Muscle of back (tissue), 11 donors: ENCODE results near the gene METRNL. TPM values are rescaled to one million over a fixed set of nuclear protein-coding genes. Genes with fewer than 3 reads are reported as not detected.
"Not testable (repeated sequence)": the region's sequence is repeated elsewhere in the genome, so short reads cannot be mapped to it uniquely, and the experiment has no call there.

Experiments used
- DNase-seq, 3 donors: peaks; one replicate each; pipeline versions ENCODE4 v3.0.0 to v3.0.0-alpha.2; 2013
- polyA plus RNA-seq, 10 donors: library from polyadenylated mRNA; unstranded; fragments of 120-200 nt; gene quantifications; one replicate each; pipeline ENCODE4 v1.2.1, GENCODE V29; 2013; ENCODE audit not compliant: insufficient read length in 10 of 10

The METRNL gene
- polyA plus RNA-seq, 10 donors = 16.0 to 38.7 (median 23.9) TPM

GRCh38 chr17:83051396-83052240 is 27.8 kb upstream of the METRNL start:
- DNase-seq = peak; percentile 98 to 99 (median 98)

DNA sequence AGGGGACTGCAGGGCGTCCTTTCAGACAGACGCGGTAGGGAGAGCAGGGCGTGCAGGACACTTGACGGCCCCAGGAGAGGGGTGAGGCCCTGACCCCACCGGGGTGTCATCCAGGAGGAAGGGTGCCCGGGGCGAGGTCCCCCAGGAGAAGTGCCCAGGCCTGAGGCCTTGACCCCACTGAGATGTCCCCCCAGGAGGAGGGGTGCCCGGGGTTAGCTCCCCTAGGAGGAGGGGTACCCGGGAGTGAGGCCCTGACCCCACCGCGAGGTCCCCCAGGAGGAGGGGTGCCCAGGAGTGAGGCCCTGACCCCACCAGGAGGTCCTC is 27.2 kb upstream of the METRNL start:
- DNase-seq = no peak

DNA sequence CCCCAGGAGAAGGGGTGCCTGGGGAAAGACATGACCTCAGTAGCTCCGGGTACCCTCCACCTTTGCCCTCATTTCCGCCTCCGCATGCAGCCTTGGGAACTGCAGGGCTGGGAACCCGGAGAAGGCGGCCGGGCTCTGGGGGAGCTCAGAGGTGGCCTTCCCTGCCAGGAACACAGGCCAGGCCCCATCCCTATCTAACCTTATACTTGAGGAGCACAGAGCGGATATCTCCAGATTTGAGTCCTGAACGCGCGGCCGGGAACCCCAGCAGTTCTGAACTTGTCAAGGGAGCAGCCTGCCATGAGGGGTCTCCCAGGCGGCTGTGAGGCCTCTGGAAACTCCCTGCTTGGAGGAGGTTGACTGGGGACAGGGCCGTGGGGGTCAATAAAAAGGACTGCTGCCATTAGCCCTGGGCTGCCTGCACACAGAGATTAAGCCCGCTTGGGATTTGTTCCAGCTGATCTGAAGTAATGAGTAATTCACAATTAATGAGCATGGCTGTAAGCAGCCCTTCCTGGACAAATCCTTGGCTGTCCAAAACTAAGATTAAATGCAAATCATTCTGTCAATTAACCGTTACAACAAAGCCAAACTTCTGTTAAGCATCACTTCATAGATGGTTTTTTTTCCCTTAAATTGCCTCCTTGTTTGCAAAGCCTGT is 26.3 kb upstream of the METRNL start:
- no peak for DNase-seq

DNA sequence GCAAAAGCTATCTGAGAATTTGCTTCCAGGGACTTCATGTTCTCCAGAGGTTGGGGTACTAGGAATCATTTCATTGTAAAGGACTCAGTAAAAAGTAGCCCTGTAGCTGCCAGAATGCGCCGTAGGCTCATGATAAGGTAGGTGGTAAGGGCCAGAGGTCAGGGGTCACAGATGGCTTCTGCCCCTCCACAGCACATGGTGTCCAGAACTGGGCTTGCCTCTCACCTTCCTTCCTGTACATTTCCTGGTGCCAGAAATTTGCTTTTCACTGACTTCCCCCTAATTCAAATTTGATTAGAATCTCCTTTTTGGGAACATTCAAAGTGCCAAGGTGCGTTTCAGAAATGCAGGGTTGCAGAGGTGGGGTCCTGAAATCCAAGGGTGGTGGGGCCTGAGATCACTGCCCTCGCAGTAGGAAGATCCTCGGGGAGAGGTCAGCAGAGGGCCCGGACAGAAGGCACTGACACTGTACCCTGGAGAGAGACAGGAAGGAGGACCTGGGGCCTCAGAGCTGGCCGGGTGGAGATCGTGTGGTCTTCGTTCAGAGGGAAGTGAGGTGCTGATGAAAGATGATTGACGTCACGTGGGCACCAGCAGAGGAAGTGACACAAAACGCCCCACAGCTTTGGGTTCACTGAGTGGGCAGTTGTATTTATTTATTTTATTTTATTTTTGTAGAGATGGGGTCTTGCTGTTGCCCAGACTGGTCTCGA is 25.5 kb upstream of the METRNL start:
- DNase-seq = no peak

GRCh38 chr17:83054518-83055125 is 24.8 kb upstream of the METRNL start:
- no peak for DNase-seq

GRCh38 chr17:83055176-83055575 is 24.2 kb upstream of the METRNL start:
- not testable (repeated sequence) for DNase-seq

- DNase-seq = peak in 2 of 3 donors; percentile 64
Measured at GRCh38 chr17:83055911-83056582, 23.4 kb upstream of the METRNL start.

DNA sequence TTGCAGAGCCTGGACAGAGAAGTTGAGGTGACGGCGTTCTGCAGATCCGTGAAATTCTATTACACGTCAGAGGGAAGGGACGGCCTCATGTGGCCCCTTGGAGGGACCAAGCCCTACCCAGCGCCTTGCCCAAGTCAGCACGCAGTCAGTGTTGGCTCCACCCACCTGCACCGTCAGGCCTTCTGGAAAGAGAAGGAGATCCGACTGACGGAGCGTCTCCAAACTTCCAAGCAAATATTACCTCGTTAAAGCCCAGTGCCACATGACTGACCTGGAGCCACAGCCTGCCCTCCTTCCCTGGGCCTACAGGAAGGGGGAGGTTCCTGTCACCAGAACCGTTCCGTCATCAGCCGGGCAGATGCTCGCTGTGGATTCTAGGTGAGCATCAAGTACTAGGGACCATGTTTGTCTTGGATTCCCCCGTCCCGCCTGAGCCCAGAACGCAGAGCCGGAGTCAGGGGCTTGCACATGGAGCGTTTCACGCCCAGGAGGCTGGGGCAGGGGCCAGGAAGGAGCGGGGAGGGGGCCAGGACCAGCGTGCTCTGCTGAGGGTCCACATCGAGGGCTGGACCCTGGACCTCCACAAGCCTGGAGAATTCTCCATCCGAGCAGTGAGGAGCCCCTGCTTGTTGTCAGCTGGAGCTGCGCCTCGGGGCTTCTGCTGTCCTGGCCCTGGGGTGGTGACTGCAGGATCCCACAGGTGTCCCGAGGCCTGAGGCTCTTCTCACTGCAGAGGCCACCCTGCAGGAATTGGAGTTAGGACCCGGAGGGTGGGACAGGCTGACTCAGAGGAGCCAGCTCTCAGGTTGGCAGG is 22.6 kb upstream of the METRNL start:
- DNase-seq = no peak

DNA sequence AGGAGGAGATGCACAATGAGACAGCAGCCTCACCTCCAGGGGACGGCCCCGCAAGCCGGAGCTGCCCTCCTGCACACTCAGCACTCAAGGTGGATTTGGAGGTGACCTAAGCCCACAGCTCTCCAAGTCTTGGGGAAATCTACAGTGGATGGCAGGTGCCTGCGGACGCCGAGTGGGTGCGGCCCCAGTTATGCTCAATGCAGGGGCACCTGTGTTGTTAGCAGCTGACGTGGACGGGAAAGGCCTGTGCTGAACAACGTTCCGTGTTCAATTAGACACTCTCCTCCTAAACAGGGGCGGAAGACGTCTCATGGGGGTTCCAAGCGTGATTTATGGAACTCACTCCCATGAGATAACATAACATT is 22.0 kb upstream of the METRNL start:
- DNase-seq = no peak

- no peak for DNase-seq
Measured at GRCh38 chr17:83057793-83058265, 21.6 kb upstream of the METRNL start.

DNA sequence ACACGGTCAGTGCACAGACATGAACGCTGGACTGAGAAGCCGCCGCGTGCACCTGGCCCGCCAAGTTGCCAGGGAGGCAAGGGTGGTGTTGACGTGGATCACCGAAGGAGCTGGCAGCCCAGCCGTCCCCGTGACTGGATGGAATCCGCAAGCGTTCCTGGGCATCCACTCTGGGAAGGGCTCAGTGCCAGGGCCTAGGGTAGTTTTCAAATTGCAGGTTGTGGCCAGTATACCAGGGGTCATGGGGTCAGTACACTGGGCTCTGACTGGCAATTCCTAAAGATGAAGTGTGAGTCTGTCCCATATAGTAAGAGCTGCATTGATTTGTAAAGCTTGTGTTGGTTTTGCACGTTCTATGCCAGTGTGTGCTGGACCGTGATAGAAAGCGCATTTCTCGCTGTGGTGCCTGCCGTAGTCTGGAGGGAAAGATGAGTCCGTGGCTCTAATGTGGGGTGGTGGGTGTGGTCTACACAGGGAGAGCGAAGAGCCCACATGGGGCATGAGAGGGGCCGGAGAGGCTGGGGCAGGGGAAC is 21.1 kb upstream of the METRNL start:
- no peak for DNase-seq

DNA sequence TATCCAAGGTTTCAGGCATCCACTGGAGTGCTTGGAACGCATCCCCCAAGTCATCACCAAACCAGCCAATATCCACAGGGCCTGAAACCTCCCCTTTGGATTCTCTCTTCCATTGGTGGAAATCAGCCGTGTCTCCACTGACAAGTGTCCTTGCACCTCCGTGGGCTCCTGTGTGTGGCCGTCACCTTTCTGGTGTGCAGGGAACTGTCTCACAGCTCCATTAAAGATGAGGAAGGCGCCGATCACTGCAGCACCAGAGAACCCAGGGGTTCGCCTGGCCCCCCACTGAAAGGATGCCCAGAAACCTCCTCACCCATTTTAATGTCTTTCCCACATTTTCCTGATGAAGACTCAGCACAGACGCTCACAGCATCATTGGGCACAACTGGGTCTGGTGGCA is 17.8 kb upstream of the METRNL start:
- no peak for DNase-seq

DNA sequence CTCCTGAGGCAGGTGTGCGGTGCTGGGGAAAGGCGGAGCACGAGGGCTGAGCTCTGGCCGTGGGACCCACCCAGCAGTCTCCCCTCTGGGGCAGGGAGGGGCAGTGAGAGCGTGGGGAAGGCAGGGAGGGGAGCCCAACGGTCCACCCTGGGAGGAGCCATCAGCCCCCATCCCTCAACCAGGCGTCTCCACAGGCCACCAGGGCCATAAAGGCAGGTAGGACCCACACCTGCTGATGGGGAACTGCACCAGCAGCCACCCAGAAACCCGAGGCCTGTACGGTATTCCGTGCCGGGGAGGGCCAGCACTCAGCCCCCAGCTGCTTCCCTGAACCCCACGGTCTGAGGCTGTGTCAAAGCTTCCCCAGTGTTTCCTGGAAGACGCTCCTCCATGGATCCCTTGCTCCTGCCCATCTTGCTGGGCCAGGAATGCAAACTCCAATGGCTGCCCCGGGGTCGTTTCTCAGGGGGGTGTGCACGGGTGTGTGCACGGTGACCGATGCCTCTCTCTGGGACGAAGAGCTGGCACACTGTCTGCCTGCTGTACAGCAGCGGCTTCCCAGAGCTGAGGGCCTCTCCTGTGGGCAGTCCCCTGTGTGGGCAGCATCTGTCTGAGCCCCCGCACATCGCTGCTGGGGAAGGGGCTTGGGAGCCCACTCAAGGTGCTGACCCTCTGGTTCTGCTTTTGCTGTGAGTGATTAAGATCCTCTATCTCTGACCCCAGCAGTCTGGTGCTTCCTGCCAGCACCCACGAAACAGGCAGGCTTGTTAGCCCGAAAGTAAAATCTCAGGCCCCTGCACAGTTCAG is 17.2 kb upstream of the METRNL start:
- DNase-seq = no peak

DNA sequence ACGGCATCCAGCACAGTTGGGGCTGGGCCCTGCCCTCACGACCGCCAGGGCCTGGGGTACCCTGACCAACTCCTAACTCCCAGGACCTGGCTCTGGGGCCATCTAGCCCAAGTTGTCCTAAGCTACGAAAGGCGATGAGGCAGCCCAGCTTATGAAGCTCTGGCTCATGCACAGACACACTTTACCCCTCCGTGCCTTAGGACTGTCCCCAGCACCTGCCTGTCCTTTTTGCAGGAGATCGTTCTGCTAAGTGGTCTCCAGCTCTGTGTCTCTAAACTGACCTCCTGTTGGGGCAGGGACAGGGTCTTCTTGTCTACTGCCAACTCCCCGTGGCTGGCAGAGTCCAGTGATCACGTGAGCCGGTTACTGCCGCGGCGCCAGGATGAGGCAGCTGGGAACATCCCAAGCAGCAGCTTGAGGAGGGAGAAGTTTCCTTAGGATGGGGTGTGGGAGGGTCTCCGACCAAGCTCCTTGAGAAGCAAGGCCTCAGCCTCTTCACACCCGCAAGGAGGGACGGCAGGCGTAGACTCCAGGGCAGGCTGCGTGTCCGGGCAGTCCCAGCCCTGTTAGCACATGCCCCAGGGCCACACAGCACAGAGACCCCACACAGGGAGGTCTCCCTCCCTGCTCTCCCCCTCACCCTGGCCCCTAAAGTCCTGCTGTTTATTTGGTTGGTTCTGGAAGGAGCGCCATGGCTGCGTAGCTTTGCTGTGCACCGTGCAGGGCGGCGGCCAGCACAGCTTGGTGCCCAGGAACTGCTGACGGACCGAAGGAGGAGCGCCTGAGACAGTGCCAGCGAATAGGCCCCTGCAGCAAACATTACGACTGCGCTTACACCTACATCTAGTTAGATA is 16.4 kb upstream of the METRNL start:
- DNase-seq = no peak

DNA sequence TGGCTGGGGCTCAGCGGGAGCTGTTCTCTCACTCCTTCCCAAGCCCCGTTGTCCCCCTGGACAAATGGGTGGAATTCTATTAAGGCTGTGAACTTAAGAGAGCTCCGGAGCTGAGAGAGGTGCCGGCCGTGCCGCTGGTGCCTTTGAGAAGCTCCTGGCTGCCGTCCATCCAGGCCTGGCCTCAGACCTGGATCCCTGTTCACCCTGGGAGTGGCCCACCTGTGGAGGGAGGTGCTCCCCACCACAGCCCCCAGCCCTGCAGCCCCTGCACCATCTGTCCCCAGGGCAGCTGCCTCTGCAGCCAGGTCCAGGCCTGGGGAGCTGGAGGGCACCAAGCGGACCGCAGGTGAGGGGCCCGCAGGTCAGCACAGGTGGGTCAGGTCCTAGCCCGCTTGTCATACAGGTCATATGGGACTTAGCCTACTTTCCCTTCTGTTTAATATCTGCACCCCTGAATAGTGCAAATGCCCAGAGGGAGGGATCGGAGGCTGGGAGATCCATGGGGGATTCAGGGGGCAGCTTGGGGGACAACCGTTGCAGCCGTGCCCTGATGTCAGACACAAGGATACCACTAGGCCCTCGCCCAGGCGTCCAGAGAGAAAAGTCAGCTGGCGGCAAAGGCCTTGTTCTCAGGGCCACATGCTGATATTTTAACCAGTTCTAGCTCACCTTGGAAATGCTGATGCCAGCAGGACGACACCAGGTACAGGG is 15.2 kb upstream of the METRNL start:
- no peak for DNase-seq

- no peak for DNase-seq
Measured at GRCh38 chr17:83064732-83065659, 14.4 kb upstream of the METRNL start.
